GM20000 (cell line): ENCODE results near the gene ICOS.
"Not testable (repeated sequence)": the region's sequence is repeated elsewhere in the genome, so short reads cannot be mapped to it uniquely, and the experiment has no call there.

Source experiments
- DNase-seq: peaks from one replicate; pipeline ENCODE4 v3.0.0; 2012; ENCODE audit warnings: low spot score
- TF ChIP-seq, protein P1 (sequence below): IDR thresholded peaks from 2 replicates; pipeline ENCODE4 v1.5.1; 2012; ENCODE audit warnings: mild to moderate bottlenecking, control low read depth; ENCODE audit errors: extremely low read depth, missing control alignments

The ICOS gene

DNA sequence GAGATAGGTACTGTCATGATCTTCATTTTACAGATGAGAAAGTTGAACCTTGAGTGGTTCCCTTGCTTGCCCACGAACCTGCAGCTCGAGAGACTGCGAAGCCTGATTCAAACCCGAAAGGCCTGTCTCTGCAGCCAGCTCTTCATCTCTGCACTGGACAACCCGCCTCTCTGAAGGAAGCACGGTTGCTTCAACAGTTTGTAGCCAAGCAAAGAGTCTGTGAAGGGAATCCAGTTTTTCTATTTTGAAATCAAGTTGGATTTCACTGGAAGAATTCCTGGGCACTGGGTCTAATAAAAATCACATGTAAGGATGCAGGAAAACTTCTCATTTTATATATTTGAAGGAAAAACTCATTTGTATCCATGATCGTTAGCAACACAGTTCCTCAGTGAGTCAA is 21.3 kb upstream of the ICOS start:
- TF ChIP-seq, protein P1, sequence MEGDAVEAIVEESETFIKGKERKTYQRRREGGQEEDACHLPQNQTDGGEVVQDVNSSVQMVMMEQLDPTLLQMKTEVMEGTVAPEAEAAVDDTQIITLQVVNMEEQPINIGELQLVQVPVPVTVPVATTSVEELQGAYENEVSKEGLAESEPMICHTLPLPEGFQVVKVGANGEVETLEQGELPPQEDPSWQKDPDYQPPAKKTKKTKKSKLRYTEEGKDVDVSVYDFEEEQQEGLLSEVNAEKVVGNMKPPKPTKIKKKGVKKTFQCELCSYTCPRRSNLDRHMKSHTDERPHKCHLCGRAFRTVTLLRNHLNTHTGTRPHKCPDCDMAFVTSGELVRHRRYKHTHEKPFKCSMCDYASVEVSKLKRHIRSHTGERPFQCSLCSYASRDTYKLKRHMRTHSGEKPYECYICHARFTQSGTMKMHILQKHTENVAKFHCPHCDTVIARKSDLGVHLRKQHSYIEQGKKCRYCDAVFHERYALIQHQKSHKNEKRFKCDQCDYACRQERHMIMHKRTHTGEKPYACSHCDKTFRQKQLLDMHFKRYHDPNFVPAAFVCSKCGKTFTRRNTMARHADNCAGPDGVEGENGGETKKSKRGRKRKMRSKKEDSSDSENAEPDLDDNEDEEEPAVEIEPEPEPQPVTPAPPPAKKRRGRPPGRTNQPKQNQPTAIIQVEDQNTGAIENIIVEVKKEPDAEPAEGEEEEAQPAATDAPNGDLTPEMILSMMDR = no peak
- DNase-seq = no peak

DNA sequence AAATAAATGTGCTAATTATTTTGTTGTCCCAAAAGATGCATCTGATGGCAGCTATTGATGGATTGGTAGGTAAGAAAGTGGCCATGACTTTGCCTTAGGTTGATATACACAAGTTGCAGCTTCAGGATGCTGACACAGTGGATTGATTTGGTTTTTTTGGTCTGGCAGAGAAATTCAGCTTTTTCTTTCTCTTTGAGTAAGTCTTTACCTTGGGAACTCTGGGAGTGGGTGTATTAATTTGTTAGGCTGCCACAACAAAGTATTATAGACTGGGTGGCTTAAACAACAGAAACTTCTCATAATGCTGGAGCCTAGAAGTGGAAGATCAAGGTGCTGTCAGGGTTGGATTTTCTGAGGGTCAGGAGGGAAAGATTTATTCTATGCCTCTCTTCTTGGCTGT is 19.8 kb upstream of the ICOS start:
- TF ChIP-seq, protein P1 = no peak
- DNase-seq = no peak

DNA sequence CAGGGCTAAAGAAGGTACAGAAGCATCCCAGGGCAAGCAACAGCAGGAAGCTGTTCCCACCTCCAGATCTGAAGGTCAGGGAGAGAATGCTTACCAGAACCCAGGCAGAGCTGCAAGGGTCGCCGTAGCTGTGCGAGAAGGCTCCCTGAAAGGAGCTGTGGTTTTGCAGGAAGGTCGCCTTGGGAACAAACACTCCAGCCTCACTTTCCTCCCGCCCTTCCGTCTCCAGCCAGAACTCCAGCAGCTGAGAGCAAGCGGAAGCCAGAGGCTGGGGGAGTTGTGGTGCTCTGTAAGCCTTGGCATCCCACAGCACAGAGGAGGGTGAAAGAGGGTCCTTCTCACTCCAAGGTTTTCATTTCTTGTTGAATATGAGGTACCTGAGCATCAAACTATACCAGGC is 18.3 kb upstream of the ICOS start:
- TF ChIP-seq, protein P1 = no peak
- no peak for DNase-seq

DNA sequence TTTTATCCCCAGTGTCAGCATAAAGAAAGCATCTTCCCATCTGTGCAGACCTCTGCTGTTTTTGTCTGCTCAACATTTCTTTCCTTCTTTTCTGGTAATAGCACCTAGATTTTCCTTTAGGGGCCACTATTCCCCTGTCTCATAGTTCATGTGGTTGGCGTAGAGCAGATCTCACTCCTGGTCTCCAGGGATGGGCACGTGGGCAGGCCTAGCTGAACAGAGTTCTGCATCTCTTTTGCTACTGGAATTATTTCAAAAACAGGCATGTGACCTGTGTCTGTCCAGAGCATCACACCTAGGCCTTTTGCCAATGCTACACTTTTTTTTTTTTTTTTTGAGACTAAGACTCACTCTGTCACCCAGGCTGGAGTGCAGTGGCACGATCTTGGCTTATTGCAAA is 17.7 kb upstream of the ICOS start:
- TF ChIP-seq, protein P1 = no peak
- DNase-seq = no peak

DNA sequence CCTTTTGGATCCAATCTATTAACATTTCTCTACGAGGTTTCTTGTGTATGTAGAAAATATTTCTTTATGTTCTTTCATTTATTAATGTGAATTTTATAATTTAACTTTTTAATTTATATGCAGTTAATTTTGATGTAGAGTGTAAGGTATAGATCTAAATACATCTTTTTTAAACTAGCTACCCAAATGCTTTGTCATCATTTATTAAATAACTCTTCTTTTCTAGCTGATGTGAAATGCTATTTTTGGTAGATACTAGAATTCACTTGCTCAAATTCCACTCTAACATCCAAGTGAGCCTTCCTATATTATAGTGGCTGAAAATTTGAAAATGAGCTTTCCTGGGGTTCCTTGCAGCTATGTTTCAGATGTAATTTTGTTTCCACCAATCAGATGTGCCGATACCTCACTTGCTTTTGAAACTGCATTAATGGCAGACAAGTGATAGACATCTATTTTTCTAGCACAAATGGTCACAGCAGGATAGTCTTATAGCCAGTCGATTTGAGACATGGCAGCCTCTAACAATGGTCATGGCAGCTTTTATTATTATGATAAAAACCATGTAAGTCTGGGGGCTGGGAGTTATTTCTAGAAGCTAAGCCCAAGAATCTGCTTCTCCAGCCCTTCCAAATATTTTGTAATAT is 10.9 kb upstream of the ICOS start:
- TF ChIP-seq, protein P1 = no peak

DNA sequence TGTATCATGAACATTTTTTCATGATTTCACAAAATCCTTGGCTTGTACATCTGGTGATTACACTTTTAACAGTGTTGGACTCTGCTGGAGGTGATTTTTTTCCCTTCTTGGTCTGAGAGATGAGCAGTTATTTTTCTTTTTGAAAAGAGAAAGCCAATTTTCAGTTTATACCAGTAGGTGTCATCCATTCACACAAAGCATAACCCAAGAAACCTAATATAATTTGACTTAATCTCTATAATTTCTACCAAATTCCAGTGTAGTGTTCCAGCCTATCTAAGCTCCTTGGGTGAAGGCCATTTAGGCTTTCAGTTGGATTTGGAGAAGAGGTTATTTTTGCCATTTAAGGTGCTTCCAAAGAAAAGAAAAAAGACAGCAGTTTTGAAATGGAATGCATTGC is 7.7 kb upstream of the ICOS start:
- no peak for DNase-seq
- TF ChIP-seq, protein P1 = no peak

More for the DNA sequence above, 10.9 kb upstream of the ICOS start:
- no peak for DNase-seq

DNA sequence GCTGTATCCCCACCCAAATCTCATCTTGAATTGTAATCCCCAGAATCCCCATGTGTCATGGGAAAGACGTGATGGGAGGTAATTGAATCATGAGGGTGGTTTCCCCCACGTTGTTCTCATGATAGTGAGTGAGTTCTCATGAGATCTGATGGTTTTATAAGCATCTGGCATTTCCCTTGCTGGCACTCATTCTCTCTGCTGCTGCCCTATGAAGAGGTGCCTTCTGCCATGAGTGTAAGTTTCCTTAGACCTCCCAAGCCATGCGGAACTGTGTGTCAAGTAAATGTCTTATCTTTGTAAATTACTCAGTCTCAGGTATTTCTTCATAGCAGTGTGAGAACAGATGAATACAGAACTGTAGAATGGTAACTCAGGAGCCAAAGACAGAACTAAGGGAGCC is 5.3 kb upstream of the ICOS start:
- DNase-seq = not testable (repeated sequence)

DNA sequence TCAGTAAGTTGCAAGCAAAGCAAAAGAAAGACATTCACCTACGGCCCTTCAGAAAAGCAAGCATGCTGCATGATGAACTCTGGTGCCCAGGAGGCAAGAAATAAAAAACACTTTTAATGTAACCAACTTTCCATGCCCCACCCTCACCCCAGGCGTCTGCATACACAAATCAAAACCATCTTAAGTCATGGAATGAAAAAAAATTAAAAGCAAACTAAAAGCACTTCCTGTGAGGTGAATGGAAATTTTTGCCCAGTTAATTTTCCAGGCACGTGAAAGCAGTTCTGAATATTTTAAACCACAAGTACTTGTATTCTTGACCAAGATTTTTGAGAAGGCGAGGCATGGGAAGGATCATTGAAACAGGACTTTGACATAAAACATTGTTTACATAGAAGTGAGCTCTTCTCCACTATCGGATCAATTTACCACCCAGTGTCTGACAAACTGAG is 2.5 kb upstream of the ICOS start:
- TF ChIP-seq, protein P1 = no peak
- DNase-seq = no peak
